Endothelial cell of umbilical vein (primary cell): ENCODE measurements around the gene EPHX1. TPM values are rescaled to one million over a fixed set of nuclear protein-coding genes. Genes with fewer than 3 reads are reported as not detected.

Experiments
- BruUV-seq: library from RNA; stranded (reverse); fragments of 400-500 nt; replicated peaks from 2 replicates; lab custom pipeline; 2021; lab: Mats Ljungman, UMichigan
- CTCF ChIA-PET: fragments of 300-600, 350-600 bp; sonication (Branson Sonifier 250); formaldehyde crosslinking; loops from one replicate; lab custom pipeline; 2021; ENCODE audit warnings: antibody characterized with exemption, inconsistent platforms; lab: Charles Lee
- POLR2A ChIA-PET: fragments of 300-600, 350-600 bp; sonication (Branson Sonifier 250); formaldehyde crosslinking; loops from one replicate; lab custom pipeline; 2021; ENCODE audit warnings: antibody characterized with exemption, inconsistent platforms; lab: Charles Lee
- DNase-seq: peaks from one replicate; pipeline ENCODE4 v3.0.0-alpha.2; 2011; ENCODE audit warnings: low read depth, low spot score
- FAIRE-seq: peaks from 2 replicates; lab custom pipeline; 2011; peaks lifted over from hg19 to GRCh38; lab: Jason Lieb, UNC
- H2AFZ ChIP-seq: 2 replicates; pipeline ENCODE4 v1.6.0; 2012; ENCODE audit warnings: low read depth, low read length, control low read depth, inconsistent platforms
- H3K27ac ChIP-seq: 2 replicates; pipeline ENCODE4 v1.5.1; 2011; ENCODE audit warnings: low read depth, mild to moderate bottlenecking, control low read depth, low read length, moderate library complexity; ENCODE audit not compliant: insufficient read depth
- H3K27me3 ChIP-seq, 2 experiments: 2 replicates each; pipeline versions ENCODE4 v1.6.0 to v1.6.1; 2011; ENCODE audit warnings: low read length in 2 of 2, mixed read lengths in 1 of 2; ENCODE audit not compliant: control insufficient read depth in 2 of 2, insufficient read depth in 2 of 2
- H3K36me3 ChIP-seq, 2 experiments: 2 replicates in 1 of 2; 3 replicates in 1 of 2; pipeline ENCODE4 v1.5.1; 2011; ENCODE audit warnings: low read length in 2 of 2, mild to moderate bottlenecking in 1 of 2, moderate library complexity in 1 of 2; ENCODE audit not compliant: control insufficient read depth in 2 of 2, insufficient read depth in 2 of 2; ENCODE audit errors: extremely low read depth in 1 of 2
- H3K4me1 ChIP-seq: 3 replicates; pipeline ENCODE4 v1.5.1; 2011; ENCODE audit warnings: mild to moderate bottlenecking, low read length; ENCODE audit not compliant: control insufficient read depth, insufficient read depth; ENCODE audit errors: extremely low read depth
- H3K4me2 ChIP-seq: 2 replicates; pipeline ENCODE4 v1.6.1; 2011; ENCODE audit warnings: low read length, control low read depth, mixed read lengths; ENCODE audit not compliant: insufficient read depth
- H3K4me3 ChIP-seq, 3 experiments: fragments of 200-600 bp in 1 of 3; sonication (generic), shearing (Covaris generic) in 1 of 3; replicated peaks in 1 of 3; 2 replicates each; pipeline ENCODE4 v1.5.1; 2011 to 2016; ENCODE audit warnings: control low read depth in 3 of 3, low read length in 3 of 3, mild to moderate bottlenecking in 2 of 3, inconsistent platforms in 1 of 3, low read depth in 1 of 3, moderate library complexity in 1 of 3; ENCODE audit not compliant: insufficient read depth in 1 of 3
- H3K79me2 ChIP-seq: 2 replicates; pipeline ENCODE4 v1.6.0; 2012; ENCODE audit warnings: low read length, inconsistent platforms; ENCODE audit not compliant: control insufficient read depth, insufficient read depth
- H3K9ac ChIP-seq: replicated peaks from 2 replicates; pipeline ENCODE3; 2011; ENCODE audit warnings: low read length, control low read depth; ENCODE audit not compliant: insufficient read depth; ENCODE audit errors: extremely low read depth
- H3K9me1 ChIP-seq: replicated peaks from 3 replicates; pipeline ENCODE4 v1.6.0; 2011; ENCODE audit warnings: mild to moderate bottlenecking, low read length; ENCODE audit not compliant: control insufficient read depth, insufficient read depth; ENCODE audit errors: extremely low read depth
- H3K9me3 ChIP-seq: replicated peaks from 2 replicates; pipeline ENCODE4 v1.5.1; 2012; ENCODE audit warnings: low read length, inconsistent platforms; ENCODE audit not compliant: control insufficient read depth, insufficient read depth
- H4K20me1 ChIP-seq: replicated peaks from 2 replicates; pipeline ENCODE3; 2011; ENCODE audit warnings: mild to moderate bottlenecking, low read length; ENCODE audit not compliant: control insufficient read depth, insufficient read depth; ENCODE audit errors: extremely low read depth
- EZH2 ChIP-seq: IDR thresholded peaks from 2 replicates; pipeline ENCODE4 v1.6.1; 2012; ENCODE audit warnings: borderline replicate concordance, low read depth, mild to moderate bottlenecking, moderate library complexity, low read length, inconsistent platforms; ENCODE audit not compliant: severe bottlenecking
- FOS ChIP-seq: IDR thresholded peaks from 2 replicates; pipeline ENCODE4 v1.6.1; 2011; ENCODE audit warnings: mild to moderate bottlenecking, low read length, moderate library complexity, borderline replicate concordance; ENCODE audit not compliant: insufficient read depth
- GATA2 ChIP-seq: IDR thresholded peaks from 2 replicates; pipeline ENCODE4 v1.7.0; 2011; ENCODE audit warnings: low read depth, mild to moderate bottlenecking, moderate library complexity, mixed read lengths, low read length; ENCODE audit not compliant: insufficient read length, insufficient read depth
- JUN ChIP-seq: IDR thresholded peaks from 2 replicates; pipeline ENCODE4 v1.6.1; 2011; ENCODE audit warnings: borderline replicate concordance, low read depth; ENCODE audit not compliant: insufficient read length, insufficient read depth
- MYC ChIP-seq: IDR thresholded peaks from one replicate; pipeline ENCODE4 v1.6.1; 2011; ENCODE audit warnings: mild to moderate bottlenecking, low read depth, low read length
- POLR2A ChIP-seq: IDR thresholded peaks from 2 replicates; pipeline ENCODE4 v1.6.1; 2012; ENCODE audit warnings: low read depth, mild to moderate bottlenecking, control low read depth, low read length
- POLR2AphosphoS5 ChIP-seq: IDR thresholded peaks from 2 replicates; pipeline ENCODE4 v1.6.1; 2012; ENCODE audit warnings: low read depth, mild to moderate bottlenecking, control low read depth, low read length, moderate library complexity; ENCODE audit not compliant: insufficient read depth
- dilution Hi-C: fragments of 300-500 bp; cut with MboI; formaldehyde crosslinking; loops from one replicate; pipeline ENCODE4 v1.15.0; 2019; ENCODE audit warnings: low sequenced_read_pairs; ENCODE audit not compliant: extremely low pct_ligation_motif_present
- intact Hi-C: fragments of 100-400 bp; cut with micrococcal nuclease; formaldehyde crosslinking; loops from one replicate; pipeline ENCODE4 v1.10.0; 2022
- polyA plus RNA-seq, 4 experiments: library from polyadenylated mRNA; depleted of rRNA in 3 of 4; stranded (reverse) in 3 of 4; unstranded in 1 of 4; fragments of >200 nt; gene quantifications; 2 replicates each; pipeline versions ENCODE4 v1.2.1 to v1.2.3, GENCODE V29; 2011 to 2012; ENCODE audit warnings: missing spikeins in 1 of 4
- total RNA-seq: library from RNA; stranded (reverse); gene quantifications from 2 replicates; pipeline ENCODE4 v1.2.3, GENCODE V29; 2021
- TF ChIP-seq, protein P1 (sequence below): IDR thresholded peaks from 2 replicates; pipeline ENCODE4 v1.6.1; 2011; ENCODE audit not compliant: insufficient read depth, insufficient read length
- TF ChIP-seq, protein P2 (sequence below), 2 donors: IDR thresholded peaks; 1 replicate in 1 of 2; 2 replicates in 1 of 2; pipeline ENCODE4 v1.5.1; 2011; ENCODE audit warnings: low read length in 2 of 2, mild to moderate bottlenecking in 2 of 2, moderate library complexity in 2 of 2, control low read depth in 1 of 2, inconsistent platforms in 1 of 2, low read depth in 1 of 2; ENCODE audit not compliant: insufficient read depth in 1 of 2; ENCODE audit errors: extremely low read depth in 1 of 2

EPHX1 gene
- total and polyA plus RNA-seq, 2 donors (not counting 3 experiments of a cell fraction or from before 2014, with no cell fraction given), result 23.7 to 25.2 TPM

GRCh38 chr1:225889743-225890142 is 79.8 kb downstream of the EPHX1 start:
- Histone ChIP-seq H3K9me3 (no peaks in the 10 kb centered on the region), H3K4me1 (no peaks in the 10 kb centered on the region), H3K4me2 (no peak overlapping the region), H3K27ac (no peak overlapping the region), H2AFZ (no peak overlapping the region), H3K9me1 (no peaks in the 10 kb centered on the region), H3K36me3 (no peaks in the 10 kb centered on the region), H3K27me3 (no peaks in the 10 kb centered on the region), H3K79me2 (no peaks in the 10 kb centered on the region), H3K4me3 (no peak overlapping the region), H4K20me1 (no peaks in the 10 kb centered on the region), H3K9ac (no peak overlapping the region)
- ChIA-PET POLR2A (no interaction called here), CTCF (interaction anchor here (1.0 to 2.2 kb wide), 7 partner anchors 9 to 415 kb away, joined by 3 to 7 read pairs (median 3); no protein-coding TSS in a partner anchor)
- no peak for DNase-seq
- no TSS peak for BruUV-seq
- TF ChIP-seq POLR2AphosphoS5 (no peak), MYC (no peak), EZH2 (no peak), POLR2A (no peak), JUN (no peak), GATA2 (no peak), FOS (no peak)
- TF ChIP-seq, protein P1, sequence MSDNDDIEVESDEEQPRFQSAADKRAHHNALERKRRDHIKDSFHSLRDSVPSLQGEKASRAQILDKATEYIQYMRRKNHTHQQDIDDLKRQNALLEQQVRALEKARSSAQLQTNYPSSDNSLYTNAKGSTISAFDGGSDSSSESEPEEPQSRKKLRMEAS, result no peak
- TF ChIP-seq, protein P2, sequence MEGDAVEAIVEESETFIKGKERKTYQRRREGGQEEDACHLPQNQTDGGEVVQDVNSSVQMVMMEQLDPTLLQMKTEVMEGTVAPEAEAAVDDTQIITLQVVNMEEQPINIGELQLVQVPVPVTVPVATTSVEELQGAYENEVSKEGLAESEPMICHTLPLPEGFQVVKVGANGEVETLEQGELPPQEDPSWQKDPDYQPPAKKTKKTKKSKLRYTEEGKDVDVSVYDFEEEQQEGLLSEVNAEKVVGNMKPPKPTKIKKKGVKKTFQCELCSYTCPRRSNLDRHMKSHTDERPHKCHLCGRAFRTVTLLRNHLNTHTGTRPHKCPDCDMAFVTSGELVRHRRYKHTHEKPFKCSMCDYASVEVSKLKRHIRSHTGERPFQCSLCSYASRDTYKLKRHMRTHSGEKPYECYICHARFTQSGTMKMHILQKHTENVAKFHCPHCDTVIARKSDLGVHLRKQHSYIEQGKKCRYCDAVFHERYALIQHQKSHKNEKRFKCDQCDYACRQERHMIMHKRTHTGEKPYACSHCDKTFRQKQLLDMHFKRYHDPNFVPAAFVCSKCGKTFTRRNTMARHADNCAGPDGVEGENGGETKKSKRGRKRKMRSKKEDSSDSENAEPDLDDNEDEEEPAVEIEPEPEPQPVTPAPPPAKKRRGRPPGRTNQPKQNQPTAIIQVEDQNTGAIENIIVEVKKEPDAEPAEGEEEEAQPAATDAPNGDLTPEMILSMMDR (IDR thresholded peaks at IDR 0.05; ENCODE audit: extremely low read depth in 1 of 2, insufficient read depth in 1 of 2, low read depth in 1 of 2, low read length in 2 of 2), result no peak
- intact Hi-C loops, result no loop called here
- dilution Hi-C loops, result no loop called here
- FAIRE-seq, result no peak
